GM19328 (cell line): Measurements from ENCODE around the gene MTCL1.

Source experiments
- ATAC-seq: cut with Tn5 transposase; IDR thresholded peaks from one replicate; pipeline ENCODE4 v1.9.1; 2021; ENCODE audit warnings: mild to moderate bottlenecking, moderate library complexity; ENCODE audit not compliant: unreplicated experiment

MTCL1 gene

GRCh38 chr18:8854962-8855361 is 149.6 kb downstream of the MTCL1 start:
- no peak for ATAC-seq

GRCh38 chr18:8856212-8856611 is 150.9 kb downstream of the MTCL1 start:
- no peak for ATAC-seq

GRCh38 chr18:8856769-8857393 is 151.5 kb downstream of the MTCL1 start:
- ATAC-seq = no peak

- no peak for ATAC-seq
Measured at GRCh38 chr18:8857806-8858205, 152.4 kb downstream of the MTCL1 start.

GRCh38 chr18:8858888-8859511 is 153.6 kb downstream of the MTCL1 start:
- no peak for ATAC-seq

GRCh38 chr18:8860845-8861642 is 155.7 kb downstream of the MTCL1 start:
- no peak for ATAC-seq

GRCh38 chr18:8863427-8863826 is 158.1 kb downstream of the MTCL1 start:
- no peak for ATAC-seq

- ATAC-seq = no peak
Measured at GRCh38 chr18:8865934-8866333, 160.6 kb downstream of the MTCL1 start.

GRCh38 chr18:8866679-8867078 is 161.3 kb downstream of the MTCL1 start:
- no peak for ATAC-seq

- ATAC-seq = no peak
Measured at GRCh38 chr18:8868276-8868675, 162.9 kb downstream of the MTCL1 start.

GRCh38 chr18:8868779-8869415 is 163.5 kb downstream of the MTCL1 start:
- ATAC-seq = no peak

GRCh38 chr18:8869696-8870095 is 164.3 kb downstream of the MTCL1 start:
- ATAC-seq = no peak

GRCh38 chr18:8870528-8870927 is 165.2 kb downstream of the MTCL1 start:
- ATAC-seq = no peak

GRCh38 chr18:8871489-8871888 is 166.1 kb downstream of the MTCL1 start:
- ATAC-seq = no peak

- no peak for ATAC-seq
Measured at GRCh38 chr18:8874872-8875271, 169.5 kb downstream of the MTCL1 start.

- ATAC-seq = no peak
Measured at GRCh38 chr18:8876887-8877286, 171.5 kb downstream of the MTCL1 start.

- no peak for ATAC-seq
Measured at GRCh38 chr18:8881103-8881502, 175.7 kb downstream of the MTCL1 start.
